Panc1 (cell line): ENCODE measurements around the gene ZBED1. TPM values are rescaled to one million over a fixed set of nuclear protein-coding genes. Genes with fewer than 3 reads are reported as not detected.

Source experiments
- ATAC-seq: fragments of 200-7000 bp; cut with Tn5 transposase; 2 replicates; pipeline ENCODE4 v1.9.1; 2020; ENCODE audit warnings: mild to moderate bottlenecking, moderate library complexity
- BruUV-seq: library from RNA; stranded (reverse); fragments of 400-500 nt; replicated peaks from 2 replicates; lab custom pipeline; 2021; lab: Mats Ljungman, UMichigan
- CTCF ChIA-PET: fragments of 300-600 bp; sonication (Branson Sonifier 250); formaldehyde crosslinking; loops from one replicate; lab custom pipeline; 2022; ENCODE audit warnings: antibody characterized with exemption; lab: Charles Lee
- POLR2A ChIA-PET: fragments of 300-600 bp; sonication (Branson Sonifier 250); formaldehyde crosslinking; loops from one replicate; lab custom pipeline; 2022; ENCODE audit warnings: antibody characterized with exemption; lab: Charles Lee
- DNase-seq: peaks from one replicate; pipeline ENCODE4 v3.0.0-alpha.2; 2010; ENCODE audit warnings: low read depth, low spot score
- H3K27ac ChIP-seq: 2 replicates; pipeline ENCODE4 v1.5.1; 2011; ENCODE audit warnings: mild to moderate bottlenecking, low read length, inconsistent platforms
- H3K27me3 ChIP-seq: fragments of 200-500 bp; sonication (Bioruptor generic); 2 replicates; pipeline ENCODE4 v1.6.0; 2014; ENCODE audit warnings: low read length, inconsistent platforms; ENCODE audit not compliant: control insufficient read depth, insufficient read depth
- H3K36me3 ChIP-seq: fragments of 200-500 bp; sonication (Bioruptor generic); 2 replicates; pipeline ENCODE4 v1.5.1; 2014; ENCODE audit warnings: inconsistent platforms, mild to moderate bottlenecking, low read length, moderate library complexity; ENCODE audit not compliant: control insufficient read depth, insufficient read depth
- H3K4me1 ChIP-seq: 2 replicates; pipeline ENCODE4 v1.5.1; 2011; ENCODE audit warnings: inconsistent platforms, mild to moderate bottlenecking, low read length, moderate library complexity; ENCODE audit not compliant: control insufficient read depth, insufficient read depth
- H3K4me3 ChIP-seq, 2 experiments: 2 replicates each; pipeline ENCODE4 v1.5.1; 2011 to 2012; ENCODE audit warnings: low read depth in 2 of 2, low read length in 2 of 2, mild to moderate bottlenecking in 2 of 2, inconsistent platforms in 1 of 2, moderate library complexity in 1 of 2
- H3K9me3 ChIP-seq: fragments of 200-500 bp; sonication (Bioruptor generic); 2 replicates; pipeline ENCODE4 v1.5.1; 2014; ENCODE audit warnings: low read depth, mild to moderate bottlenecking, inconsistent platforms, low read length, moderate library complexity; ENCODE audit not compliant: control insufficient read depth, insufficient read depth
- POLR2AphosphoS5 ChIP-seq: IDR thresholded peaks from 2 replicates; pipeline ENCODE4 v1.6.1; 2012; ENCODE audit warnings: mild to moderate bottlenecking, low read depth, low read length, moderate library complexity
- REST ChIP-seq, 2 experiments: IDR thresholded peaks; 2 replicates each; pipeline ENCODE4 v1.6.1; 2011 to 2012; ENCODE audit warnings: low read depth in 2 of 2, control low read depth in 1 of 2, low read length in 1 of 2, mild to moderate bottlenecking in 1 of 2, moderate library complexity in 1 of 2; ENCODE audit not compliant: insufficient read depth in 1 of 2
- SIN3A ChIP-seq: IDR thresholded peaks from 2 replicates; pipeline ENCODE4 v1.6.1; 2012; ENCODE audit warnings: low read depth, mild to moderate bottlenecking, low read length, moderate library complexity, borderline replicate concordance; ENCODE audit not compliant: insufficient read depth
- TCF7L2 ChIP-seq: IDR thresholded peaks from 2 replicates; pipeline ENCODE4 v1.6.1; 2011; ENCODE audit warnings: mild to moderate bottlenecking, low read depth, low read length, inconsistent platforms
- in situ Hi-C: cut with HindIII; loops from 2 replicates; pipeline ENCODE4 v1.10.0; 2016; ENCODE audit warnings: low sequenced_read_pairs, low pct_unique_long_range_greater_than_20kb
- intact Hi-C: fragments of 100-400 bp; cut with micrococcal nuclease; formaldehyde crosslinking; loops from one replicate; pipeline ENCODE4 v1.10.0; 2022; ENCODE audit not compliant: unreplicated experiment
- total RNA-seq: library from RNA; stranded (reverse); gene quantifications from one replicate; pipeline ENCODE4 v1.2.1, GENCODE V29; 2021; ENCODE audit not compliant: unreplicated experiment
- TF ChIP-seq, protein P1 (sequence below): fragments of 450-650 bp; IDR thresholded peaks from 2 replicates; pipeline ENCODE4 v1.5.1; 2017; ENCODE audit warnings: mild to moderate bottlenecking

Gene ZBED1
- total RNA-seq, 1 experiment from 2014 or later: 23.9 TPM

DNA sequence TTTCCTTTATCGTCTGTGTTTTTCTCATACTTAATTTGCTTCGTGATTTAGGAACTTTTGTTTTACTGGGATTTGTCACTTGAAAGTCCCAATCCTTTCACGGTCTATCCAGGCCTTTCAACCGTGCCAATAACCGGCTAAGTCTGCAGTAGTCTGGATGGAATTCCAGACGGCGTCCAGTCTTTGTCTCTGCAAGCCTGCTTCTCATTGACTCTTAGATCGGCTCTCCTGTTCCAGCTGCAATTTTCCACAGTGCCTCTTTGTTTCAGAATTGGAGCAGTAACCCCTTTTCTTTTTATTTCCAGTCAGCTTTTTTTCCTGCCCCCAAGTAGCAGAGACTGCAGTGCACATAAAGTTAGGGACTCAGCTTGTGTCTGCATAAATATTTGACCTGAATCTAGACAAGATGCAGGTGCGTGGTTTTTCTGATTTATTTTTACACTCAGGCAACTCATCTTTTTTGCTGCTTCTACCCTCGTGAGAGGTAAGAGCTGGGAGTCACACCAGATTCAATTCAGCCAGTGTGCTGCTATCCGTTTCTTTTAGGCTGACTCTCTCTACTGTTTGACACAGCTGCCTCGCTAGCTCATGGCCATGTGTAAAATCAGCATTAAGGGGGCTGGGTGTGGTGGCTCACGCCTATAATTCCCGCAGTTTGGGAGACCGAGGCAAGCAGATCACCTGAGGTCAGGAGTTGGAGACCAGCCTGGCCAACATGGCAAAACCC, 37.4 kb upstream of the ZBED1 start:
- no peak overlapping the region for H3K4me3 ChIP-seq
- intact Hi-C loops (no loop called here), in situ Hi-C loops (no loop called here)
- ChIA-PET POLR2A (no interaction called here), CTCF (no interaction called here)
- no peaks in the 10 kb centered on the region for H3K4me1 ChIP-seq
- no peak overlapping the region for H3K27ac ChIP-seq
- no peaks in the 10 kb centered on the region for H3K9me3 ChIP-seq
- no peak for TF ChIP-seq POLR2AphosphoS5
- TF ChIP-seq, protein P1, sequence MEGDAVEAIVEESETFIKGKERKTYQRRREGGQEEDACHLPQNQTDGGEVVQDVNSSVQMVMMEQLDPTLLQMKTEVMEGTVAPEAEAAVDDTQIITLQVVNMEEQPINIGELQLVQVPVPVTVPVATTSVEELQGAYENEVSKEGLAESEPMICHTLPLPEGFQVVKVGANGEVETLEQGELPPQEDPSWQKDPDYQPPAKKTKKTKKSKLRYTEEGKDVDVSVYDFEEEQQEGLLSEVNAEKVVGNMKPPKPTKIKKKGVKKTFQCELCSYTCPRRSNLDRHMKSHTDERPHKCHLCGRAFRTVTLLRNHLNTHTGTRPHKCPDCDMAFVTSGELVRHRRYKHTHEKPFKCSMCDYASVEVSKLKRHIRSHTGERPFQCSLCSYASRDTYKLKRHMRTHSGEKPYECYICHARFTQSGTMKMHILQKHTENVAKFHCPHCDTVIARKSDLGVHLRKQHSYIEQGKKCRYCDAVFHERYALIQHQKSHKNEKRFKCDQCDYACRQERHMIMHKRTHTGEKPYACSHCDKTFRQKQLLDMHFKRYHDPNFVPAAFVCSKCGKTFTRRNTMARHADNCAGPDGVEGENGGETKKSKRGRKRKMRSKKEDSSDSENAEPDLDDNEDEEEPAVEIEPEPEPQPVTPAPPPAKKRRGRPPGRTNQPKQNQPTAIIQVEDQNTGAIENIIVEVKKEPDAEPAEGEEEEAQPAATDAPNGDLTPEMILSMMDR: no peak
- TF ChIP-seq REST (IDR thresholded peaks at IDR 0.05; ENCODE audit: insufficient read depth in 1 of 2, low read depth in 2 of 2, low read length in 1 of 2): no peak
- DNase-seq (no peak), ATAC-seq (no peak)
- no peaks in the 10 kb centered on the region for H3K27me3 ChIP-seq
- BruUV-seq: no TSS peak
- H3K36me3 ChIP-seq: no peaks in the 10 kb centered on the region

- H3K27ac ChIP-seq: no peak overlapping the region
- ATAC-seq (no peak), DNase-seq (no peak)
- H3K36me3 ChIP-seq: no peaks in the 10 kb centered on the region
- no peaks in the 10 kb centered on the region for H3K4me1 ChIP-seq
- in situ Hi-C loops (no loop called here), intact Hi-C loops (no loop called here)
- POLR2A ChIA-PET: no interaction called here
- H3K9me3 ChIP-seq: no peaks in the 10 kb centered on the region
- no TSS peak for BruUV-seq
- H3K4me3 ChIP-seq: no peak overlapping the region
- CTCF ChIA-PET: no interaction called here
- no peaks in the 10 kb centered on the region for H3K27me3 ChIP-seq
- no peak for TF ChIP-seq REST (IDR thresholded peaks at IDR 0.05; ENCODE audit: insufficient read depth in 1 of 2, low read depth in 2 of 2, low read length in 1 of 2)
- no peak for TF ChIP-seq POLR2AphosphoS5
- TF ChIP-seq, protein P1: no peak
- TF ChIP-seq TCF7L2: no peak
- TF ChIP-seq SIN3A: no peak
These were observed 36.2 kb upstream of the ZBED1 start for GRCh38 chrX:2536974-2537373.
